GM19463 (cell line): ENCODE results near the gene PROCA1.

Experiments
- ATAC-seq: cut with Tn5 transposase; IDR thresholded peaks from one replicate; pipeline ENCODE4 v1.9.1; 2021; ENCODE audit warnings: mild to moderate bottlenecking, moderate library complexity; ENCODE audit not compliant: unreplicated experiment

PROCA1 gene

GRCh38 chr17:28711723-28712031 lies at the start of gene PROCA1:
PROCA1 (minus strand) TSS chr17:28711888; CDS start chr17:28711660, 228 bp downstream.
- ATAC-seq: peak; percentile 17

GRCh38 chr17:28760601-28761562 lies 49.2 kb upstream of the PROCA1 start:
- no peak for ATAC-seq

- ATAC-seq: no peak
Measured at GRCh38 chr17:28759256-28759865, 47.7 kb upstream of the PROCA1 start.

- no peak for ATAC-seq
Measured at GRCh38 chr17:28758411-28759121, 46.9 kb upstream of the PROCA1 start.

- ATAC-seq: no peak
Measured at GRCh38 chr17:28756049-28756804, 44.5 kb upstream of the PROCA1 start.

- no peak for ATAC-seq
Measured at GRCh38 chr17:28755486-28755885, 43.8 kb upstream of the PROCA1 start.

GRCh38 chr17:28751600-28752366 lies 40.1 kb upstream of the PROCA1 start:
- ATAC-seq: no peak

GRCh38 chr17:28750178-28751047 lies 38.7 kb upstream of the PROCA1 start:
- ATAC-seq: peak; percentile 85

GRCh38 chr17:28749516-28750177 lies 38.0 kb upstream of the PROCA1 start:
- no peak for ATAC-seq

- no peak for ATAC-seq
Measured at GRCh38 chr17:28748852-28749515, 37.3 kb upstream of the PROCA1 start.

GRCh38 chr17:28747801-28748750 lies 36.4 kb upstream of the PROCA1 start:
- no peak for ATAC-seq

GRCh38 chr17:28747051-28747691 lies 35.5 kb upstream of the PROCA1 start:
- no peak for ATAC-seq

GRCh38 chr17:28746611-28747050 lies 34.9 kb upstream of the PROCA1 start:
- no peak for ATAC-seq

GRCh38 chr17:28745786-28746411 lies 34.2 kb upstream of the PROCA1 start:
- ATAC-seq: no peak

- no peak for ATAC-seq
Measured at GRCh38 chr17:28744972-28745785, 33.5 kb upstream of the PROCA1 start.
